Activated naive CD4-positive, alpha-beta T cell treated with anti-CD3 and anti-CD28 coated beads, Interleukin-2, amount 50 U/mL, for 72 hours (primary cell): ENCODE data around the gene DDX11. TPM values are rescaled to one million over a fixed set of nuclear protein-coding genes. Genes with fewer than 3 reads are reported as not detected.
"Not testable (repeated sequence)": the region's sequence is repeated elsewhere in the genome, so short reads cannot be mapped to it uniquely, and the experiment has no call there.

Source experiments
- ATAC-seq, 2 donors: fragments of 150-1000 bp; cut with Tn5 transposase; 2 replicates each; pipeline ENCODE4 v1.10.0; 2021; ENCODE audit warnings: mild to moderate bottlenecking in 2 of 2, moderate library complexity in 2 of 2
- DNase-seq, 2 donors: peaks; one replicate each; pipeline ENCODE4 v3.0.0; 2021 to 2022; ENCODE audit warnings: low spot score in 2 of 2
- H3K27ac Mint-ChIP-seq, 2 donors: one replicate each; pipeline ENCODE4 v1.8.0; 2022; ENCODE audit warnings: mild to moderate bottlenecking in 2 of 2, mixed read lengths in 2 of 2
- H3K36me3 Mint-ChIP-seq, 2 donors: one replicate each; pipeline ENCODE4 v1.8.0; 2022; ENCODE audit warnings: mixed read lengths in 2 of 2
- H3K9me3 Mint-ChIP-seq, 2 donors: one replicate each; pipeline ENCODE4 v1.8.0; 2022; ENCODE audit warnings: mixed read lengths in 2 of 2
- total RNA-seq, 2 donors: library from RNA; stranded (reverse); gene quantifications; one replicate each; pipeline ENCODE4 v1.2.3, GENCODE V29; 2022

DDX11 gene
- total RNA-seq, 2 donors from 2014 or later: 163 to 232 TPM

DNA sequence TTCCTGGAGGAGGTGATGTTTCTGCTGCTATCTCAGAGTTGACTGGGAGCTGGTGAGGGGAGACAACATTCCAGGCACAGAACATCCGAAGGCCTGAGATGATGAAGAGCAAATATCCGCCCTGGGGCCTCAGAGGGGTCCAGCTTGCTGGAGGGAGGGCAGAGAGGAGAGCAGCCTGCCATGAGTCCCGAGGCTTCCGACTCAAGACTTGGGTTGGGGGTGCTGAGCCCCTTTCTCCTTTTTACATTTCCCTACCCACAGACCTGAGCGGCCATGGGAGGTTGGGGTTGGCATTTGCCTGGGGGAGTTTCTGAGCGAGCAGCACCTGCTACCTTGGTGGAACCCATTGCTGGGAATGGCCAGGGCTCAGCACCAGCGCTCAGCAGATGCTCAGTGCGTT is 13.8 kb downstream of the DDX11 start:
- not testable (repeated sequence) for ATAC-seq, H3K9me3 Mint-ChIP-seq, DNase-seq, H3K27ac Mint-ChIP-seq
- peaks cover 0 to 12% of the 10 kb centered on the region in 2 donors for H3K36me3 Mint-ChIP-seq

DNA sequence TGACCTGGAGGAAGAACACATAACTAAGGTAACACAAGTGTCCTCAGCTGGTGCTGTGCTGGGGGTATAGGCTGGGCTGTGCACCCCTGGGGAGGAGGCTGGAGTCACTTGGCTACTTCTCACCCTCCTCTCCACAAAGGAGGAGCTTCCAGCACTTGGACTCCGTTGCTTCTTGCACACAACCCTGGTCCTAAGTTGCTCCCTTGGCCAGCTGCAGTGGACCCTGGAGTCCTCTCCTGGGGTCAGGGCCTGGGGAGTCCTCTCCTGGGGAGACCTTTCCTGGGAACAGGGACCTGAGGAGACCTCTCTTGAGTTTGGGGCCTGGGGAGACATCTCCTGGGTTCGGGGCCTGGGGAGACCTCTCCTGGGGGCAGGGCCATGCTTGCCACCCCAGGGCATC is 14.3 kb downstream of the DDX11 start:
- not testable (repeated sequence) for H3K9me3 Mint-ChIP-seq, H3K27ac Mint-ChIP-seq, DNase-seq
- peak; percentile 4 to 19 for ATAC-seq
- peaks cover 0 to 12% of the 10 kb centered on the region in 2 donors for H3K36me3 Mint-ChIP-seq

GRCh38 chr12:31089072-31089471 is 15.4 kb downstream of the DDX11 start:
- Mint-ChIP-seq H3K9me3 (no peaks in the 10 kb centered on the region), H3K36me3 (peaks cover 0 to 8% of the 10 kb centered on the region in 2 donors), H3K27ac (no peak overlapping the region)
- DNase-seq: no peak
- no peak for ATAC-seq

- peaks cover 5 to 18% of the 10 kb centered on the region in 2 donors for H3K36me3 Mint-ChIP-seq
- H3K9me3 Mint-ChIP-seq, H3K27ac Mint-ChIP-seq, DNase-seq: not testable (repeated sequence)
- peak; percentile 6 to 31 for ATAC-seq
Observed at GRCh38 chr12:31091629-31092028, 18.0 kb downstream of the DDX11 start.

GRCh38 chr12:31092718-31093117 is 19.1 kb downstream of the DDX11 start:
- not testable (repeated sequence) for H3K27ac Mint-ChIP-seq, DNase-seq, ATAC-seq, H3K9me3 Mint-ChIP-seq
- peaks cover 5 to 22% of the 10 kb centered on the region in 2 donors for H3K36me3 Mint-ChIP-seq

DNA sequence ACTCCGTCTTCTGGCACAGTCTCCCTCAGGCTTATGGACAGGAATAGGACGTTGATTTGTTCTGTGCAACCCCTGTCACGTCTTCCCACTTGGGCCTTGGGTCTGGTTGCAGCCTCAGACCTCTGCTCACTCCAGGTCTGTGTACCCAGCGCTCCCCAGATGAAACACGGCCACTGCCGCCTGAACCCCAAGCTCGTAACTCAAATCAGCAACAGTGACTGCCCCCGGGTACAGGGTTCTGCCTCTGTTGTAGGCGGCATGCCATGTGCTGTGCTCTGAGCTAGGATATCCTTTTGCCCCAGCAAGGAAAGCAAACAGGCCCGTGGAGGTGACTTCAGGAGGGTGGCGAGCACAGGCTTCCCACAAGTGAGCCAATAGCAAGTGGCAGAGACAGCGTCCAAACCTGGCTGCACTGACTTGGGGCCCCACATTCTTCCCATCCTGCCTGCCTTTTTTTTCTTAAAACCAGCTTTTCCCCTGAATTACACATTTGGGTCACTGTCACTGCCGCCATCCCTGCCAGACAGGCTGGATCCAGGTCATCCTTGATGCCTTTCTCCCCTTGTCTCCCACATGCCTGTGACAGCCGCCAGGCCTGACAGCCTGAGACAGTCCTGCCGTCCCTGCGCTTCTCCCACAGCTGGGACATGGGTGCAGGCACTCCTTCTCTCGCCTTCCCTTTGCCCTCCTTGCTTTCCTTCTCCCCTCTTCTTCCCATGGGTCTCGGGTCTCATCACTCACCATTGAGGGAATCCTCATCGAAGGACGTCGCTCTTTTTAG is 21.6 kb downstream of the DDX11 start:
- not testable (repeated sequence) for ATAC-seq, H3K9me3 Mint-ChIP-seq
- peak overlapping the region; percentile 5 to 60 for H3K27ac Mint-ChIP-seq
- DNase-seq: peak in 1 of 2 donors; percentile 39
- peaks cover 5 to 18% of the 10 kb centered on the region in 2 donors for H3K36me3 Mint-ChIP-seq

DNA sequence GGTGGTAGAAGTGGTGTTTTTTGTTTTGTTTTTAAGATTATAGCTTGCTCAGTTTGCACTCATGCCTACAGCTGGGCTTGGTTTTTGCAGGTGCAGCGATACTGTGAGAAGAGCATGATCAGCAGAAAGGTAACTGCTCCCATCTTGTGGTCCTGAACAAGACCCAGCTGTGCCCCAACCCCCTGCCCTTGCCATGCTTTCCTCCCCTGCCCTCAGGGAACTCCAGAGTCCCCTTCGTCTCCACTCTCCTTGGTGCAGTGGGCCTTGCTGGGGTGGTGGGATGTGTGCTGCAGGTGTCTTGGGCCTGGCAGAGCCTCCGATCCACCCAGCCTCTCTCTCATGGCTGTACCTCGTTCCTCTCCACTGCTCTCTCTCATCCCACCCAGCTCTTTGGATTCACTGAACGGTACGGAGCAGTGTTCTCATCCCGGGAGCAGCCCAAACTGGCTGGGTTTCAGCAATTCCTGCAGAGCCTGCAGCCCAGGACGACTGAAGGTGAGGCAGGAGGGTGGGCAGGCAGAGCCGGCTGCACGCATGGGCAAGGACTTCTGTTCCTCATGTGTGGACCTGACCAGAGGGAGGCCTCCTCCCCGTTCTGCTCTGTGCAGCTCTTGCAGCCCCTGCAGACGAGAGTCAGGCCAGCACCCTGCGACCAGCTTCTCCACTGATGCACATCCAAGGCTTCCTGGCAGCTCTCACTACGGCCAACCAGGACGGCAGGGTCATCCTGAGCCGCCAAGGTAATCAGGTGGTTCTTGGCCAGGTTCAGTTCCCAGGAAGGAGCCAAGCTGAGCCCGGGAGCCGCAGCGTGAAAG is 22.8 kb downstream of the DDX11 start:
- H3K27ac Mint-ChIP-seq, H3K9me3 Mint-ChIP-seq, ATAC-seq: not testable (repeated sequence)
- peak in 1 of 2 donors; percentile 39 for DNase-seq
- H3K36me3 Mint-ChIP-seq: peaks cover 5 to 18% of the 10 kb centered on the region in 2 donors

GRCh38 chr12:31097819-31098218 is 24.2 kb downstream of the DDX11 start:
- peaks cover 5 to 18% of the 10 kb centered on the region in 2 donors for H3K36me3 Mint-ChIP-seq
- not testable (repeated sequence) for ATAC-seq, H3K27ac Mint-ChIP-seq, H3K9me3 Mint-ChIP-seq
- DNase-seq: peak in 1 of 2 donors; percentile 30

- ATAC-seq, H3K27ac Mint-ChIP-seq, H3K9me3 Mint-ChIP-seq, DNase-seq: not testable (repeated sequence)
- H3K36me3 Mint-ChIP-seq: peaks cover 5 to 18% of the 10 kb centered on the region in 2 donors
Observed at GRCh38 chr12:31098363-31098762, 24.7 kb downstream of the DDX11 start.

GRCh38 chr12:31098771-31099170 is 25.1 kb downstream of the DDX11 start:
- DNase-seq, ATAC-seq, H3K27ac Mint-ChIP-seq, H3K9me3 Mint-ChIP-seq: not testable (repeated sequence)
- H3K36me3 Mint-ChIP-seq: peaks cover 5 to 18% of the 10 kb centered on the region in 2 donors

GRCh38 chr12:31099434-31099833 is 25.8 kb downstream of the DDX11 start:
- not testable (repeated sequence) for H3K27ac Mint-ChIP-seq, H3K9me3 Mint-ChIP-seq, DNase-seq, ATAC-seq
- H3K36me3 Mint-ChIP-seq: peaks cover 5 to 18% of the 10 kb centered on the region in 2 donors

DNA sequence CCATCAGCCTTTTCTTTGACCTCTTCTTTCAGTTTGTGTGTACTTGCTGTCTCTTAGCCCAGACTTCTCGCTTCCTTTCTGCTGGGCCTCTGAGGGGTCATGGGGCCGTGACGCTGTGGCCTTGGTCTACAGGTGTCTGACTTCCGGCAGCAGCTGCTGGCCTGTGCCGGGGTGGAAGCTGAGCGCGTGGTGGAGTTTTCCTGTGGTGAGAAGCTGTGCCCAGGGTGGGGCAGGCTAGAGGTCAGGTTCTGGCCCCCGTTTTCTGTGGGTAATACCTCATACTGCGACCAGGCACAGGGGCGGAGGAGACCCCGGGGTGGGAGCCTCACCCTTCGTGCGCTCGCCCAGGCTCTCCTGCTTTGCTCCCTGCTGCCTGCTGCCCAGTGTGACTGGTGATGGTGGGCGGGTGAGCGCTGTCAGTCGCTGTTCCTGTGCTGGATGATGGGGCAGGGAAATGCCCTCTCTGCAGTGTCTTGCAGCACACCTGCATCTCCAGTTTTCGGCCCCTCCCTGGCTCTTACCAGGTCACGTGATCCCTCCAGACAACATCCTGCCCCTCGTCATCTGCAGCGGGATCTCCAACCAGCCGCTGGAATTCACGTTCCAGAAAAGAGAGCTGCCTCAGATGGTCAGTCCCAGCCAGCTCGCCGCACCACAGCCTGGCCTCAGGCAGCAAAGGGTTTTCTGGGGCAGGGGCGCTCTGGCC is 27.0 kb downstream of the DDX11 start:
- DNase-seq (peak in 1 of 2 donors; percentile 49), ATAC-seq (peak in 1 of 2 donors; percentile 4)
- peaks cover 3 to 10% of the 10 kb centered on the region in 2 donors for H3K36me3 Mint-ChIP-seq
- H3K9me3 Mint-ChIP-seq: not testable (repeated sequence)
- H3K27ac Mint-ChIP-seq: peak overlapping the region in 1 of 2 donors; percentile 60

- not testable (repeated sequence) for H3K36me3 Mint-ChIP-seq, H3K27ac Mint-ChIP-seq, ATAC-seq, H3K9me3 Mint-ChIP-seq
- peak in 1 of 2 donors; percentile 20 for DNase-seq
Observed at GRCh38 chr12:31102125-31102524, 28.5 kb downstream of the DDX11 start.

DNA sequence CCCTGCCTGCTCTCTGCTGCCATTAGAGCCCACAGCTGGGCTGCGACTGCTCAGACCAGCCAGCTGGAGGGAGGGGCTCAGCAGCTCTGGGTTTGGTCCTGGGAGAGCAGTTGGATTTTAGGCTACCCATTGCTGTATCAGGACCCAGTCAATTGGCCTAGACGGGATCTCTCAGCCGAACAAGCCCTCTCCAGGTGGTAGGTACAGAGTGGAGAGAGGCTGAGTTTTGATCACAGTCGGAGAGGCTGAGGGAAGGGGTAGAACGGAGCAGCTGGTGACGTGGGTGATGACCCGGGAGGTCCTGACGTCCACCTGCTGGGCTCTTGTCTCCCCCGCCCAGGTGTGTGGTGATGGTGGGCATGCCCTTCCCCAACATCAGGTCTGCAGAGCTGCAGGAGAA is 28.9 kb downstream of the DDX11 start:
- not testable (repeated sequence) for H3K36me3 Mint-ChIP-seq, H3K9me3 Mint-ChIP-seq, ATAC-seq, H3K27ac Mint-ChIP-seq
- peak in 1 of 2 donors; percentile 18 for DNase-seq

DNA sequence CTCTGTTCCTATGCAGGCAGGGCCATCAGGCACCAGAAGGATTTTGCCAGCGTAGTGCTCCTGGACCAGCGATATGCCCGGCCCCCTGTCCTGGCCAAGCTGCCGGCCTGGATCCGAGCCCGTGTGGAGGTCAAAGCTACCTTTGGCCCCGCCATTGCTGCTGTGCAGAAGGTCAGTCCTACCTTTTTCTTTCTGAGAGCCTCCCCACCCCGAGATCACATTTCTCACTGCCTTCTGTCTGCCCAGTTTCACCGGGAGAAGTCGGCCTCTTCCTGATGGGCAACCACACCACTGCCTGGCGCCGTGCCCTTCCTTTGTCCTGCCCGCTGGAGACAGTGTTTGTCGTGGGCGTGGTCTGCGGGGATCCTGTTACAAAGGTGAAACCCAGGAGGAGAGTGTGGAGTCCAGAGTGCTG is 29.9 kb downstream of the DDX11 start:
- H3K9me3 Mint-ChIP-seq, ATAC-seq, H3K27ac Mint-ChIP-seq, H3K36me3 Mint-ChIP-seq: not testable (repeated sequence)
- peak in 1 of 2 donors; percentile 30 for DNase-seq

DNA sequence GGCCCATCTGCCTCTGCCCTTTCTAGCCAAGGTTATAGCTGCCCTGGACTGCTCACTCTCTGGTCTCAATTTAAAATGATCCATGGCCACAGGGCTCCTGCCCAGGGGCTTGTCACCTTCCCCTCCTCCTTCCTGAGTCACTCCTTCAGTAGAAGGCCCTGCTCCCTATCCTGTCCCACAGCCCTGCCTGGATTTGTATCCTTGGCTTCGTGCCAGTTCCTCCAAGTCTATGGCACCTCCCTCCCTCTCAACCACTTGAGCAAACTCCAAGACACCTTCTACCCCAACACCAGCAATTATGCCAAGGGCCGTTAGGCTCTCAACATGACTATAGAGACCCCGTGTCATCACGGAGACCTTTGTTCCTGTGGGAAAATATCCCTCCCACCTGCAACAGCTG is 30.6 kb downstream of the DDX11 start:
- peak in 1 of 2 donors; percentile 6 for DNase-seq
- H3K36me3 Mint-ChIP-seq, ATAC-seq, H3K9me3 Mint-ChIP-seq: not testable (repeated sequence)
- H3K27ac Mint-ChIP-seq: peak overlapping the region in 1 of 2 donors; percentile 66
